Lung microvascular endothelial cell (primary cell): ENCODE measurements around the gene CCNF. TPM values are rescaled to one million over a fixed set of nuclear protein-coding genes. Genes with fewer than 3 reads are reported as not detected.
"Not testable (repeated sequence)": the region's sequence is repeated elsewhere in the genome, so short reads cannot be mapped to it uniquely, and the experiment has no call there.

Source experiments
- DNase-seq, 2 donors: peaks; one replicate each; pipeline versions ENCODE4 v3.0.0 to v3.0.0-alpha.2; 2010; ENCODE audit warnings: low read depth in 2 of 2
- total RNA-seq: library from RNA; depleted of rRNA; stranded (reverse); fragments of >200 nt; gene quantifications from 2 replicates; pipeline ENCODE4 v1.2.1, GENCODE V29; 2014

CCNF gene
- total RNA-seq, 1 donor from 2014 or later = 7.7 TPM

DNA sequence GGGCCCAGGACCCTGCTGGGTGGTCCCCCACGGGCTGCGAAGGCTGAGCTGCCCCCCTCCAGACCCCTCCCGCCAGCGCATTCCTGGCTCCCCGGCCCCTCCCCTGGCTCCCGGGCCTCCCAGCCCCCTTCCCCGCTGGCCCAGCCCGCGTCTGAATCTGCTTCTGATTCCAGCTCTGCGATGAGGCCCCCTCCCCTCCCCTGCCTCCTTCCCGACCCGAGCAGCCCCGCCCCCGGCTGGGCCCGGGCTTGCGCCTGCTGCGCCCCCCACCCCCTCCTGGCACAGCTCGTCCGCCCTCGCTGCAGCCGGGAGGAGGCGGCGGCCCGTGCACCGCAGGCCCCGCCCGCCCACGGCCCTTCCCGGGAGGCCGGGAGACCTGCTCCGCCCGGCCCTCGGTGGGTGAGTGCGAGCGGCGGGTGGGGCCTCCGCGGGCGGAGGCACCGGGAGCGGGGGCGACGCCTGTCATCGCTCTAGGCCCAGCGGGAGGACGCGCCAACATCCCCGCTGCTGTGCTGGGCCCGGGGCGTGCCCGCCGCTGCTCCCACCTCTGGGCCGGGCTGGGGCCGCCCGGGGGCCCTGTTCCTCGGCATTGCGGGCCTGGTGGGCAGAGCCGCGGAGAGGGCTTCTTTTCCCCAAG, 41.9 kb downstream of the CCNF start, which contains the start of gene NTN3:
Gene NTN3 (plus strand): TSS at position 282 of the 637 bp plus-strand sequence. CDS start 405 bp downstream, outside the sequence.
- DNase-seq = no peak

DNA sequence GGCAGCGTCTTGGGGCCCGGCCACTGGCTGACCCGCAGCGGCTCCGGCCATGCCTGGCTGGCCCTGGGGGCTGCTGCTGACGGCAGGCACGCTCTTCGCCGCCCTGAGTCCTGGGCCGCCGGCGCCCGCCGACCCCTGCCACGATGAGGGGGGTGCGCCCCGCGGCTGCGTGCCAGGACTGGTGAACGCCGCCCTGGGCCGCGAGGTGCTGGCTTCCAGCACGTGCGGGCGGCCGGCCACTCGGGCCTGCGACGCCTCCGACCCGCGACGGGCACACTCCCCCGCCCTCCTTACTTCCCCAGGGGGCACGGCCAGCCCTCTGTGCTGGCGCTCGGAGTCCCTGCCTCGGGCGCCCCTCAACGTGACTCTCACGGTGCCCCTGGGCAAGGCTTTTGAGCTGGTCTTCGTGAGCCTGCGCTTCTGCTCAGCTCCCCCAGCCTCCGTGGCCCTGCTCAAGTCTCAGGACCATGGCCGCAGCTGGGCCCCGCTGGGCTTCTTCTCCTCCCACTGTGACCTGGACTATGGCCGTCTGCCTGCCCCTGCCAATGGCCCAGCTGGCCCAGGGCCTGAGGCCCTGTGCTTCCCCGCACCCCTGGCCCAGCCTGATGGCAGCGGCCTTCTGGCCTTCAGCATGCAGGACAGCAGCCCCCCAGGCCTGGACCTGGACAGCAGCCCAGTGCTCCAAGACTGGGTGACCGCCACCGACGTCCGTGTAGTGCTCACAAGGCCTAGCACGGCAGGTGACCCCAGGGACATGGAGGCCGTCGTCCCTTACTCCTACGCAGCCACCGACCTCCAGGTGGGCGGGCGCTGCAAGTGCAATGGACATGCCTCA, 42.6 kb downstream of the CCNF start:
- no peak for DNase-seq

DNA sequence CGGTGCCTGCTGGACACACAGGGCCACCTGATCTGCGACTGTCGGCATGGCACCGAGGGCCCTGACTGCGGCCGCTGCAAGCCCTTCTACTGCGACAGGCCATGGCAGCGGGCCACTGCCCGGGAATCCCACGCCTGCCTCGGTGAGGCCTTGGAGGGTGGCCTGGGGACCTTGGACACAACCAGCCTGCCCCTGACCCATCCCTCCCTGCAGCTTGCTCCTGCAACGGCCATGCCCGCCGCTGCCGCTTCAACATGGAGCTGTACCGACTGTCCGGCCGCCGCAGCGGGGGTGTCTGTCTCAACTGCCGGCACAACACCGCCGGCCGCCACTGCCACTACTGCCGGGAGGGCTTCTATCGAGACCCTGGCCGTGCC, 43.2 kb downstream of the CCNF start:
- no peak for DNase-seq

DNA sequence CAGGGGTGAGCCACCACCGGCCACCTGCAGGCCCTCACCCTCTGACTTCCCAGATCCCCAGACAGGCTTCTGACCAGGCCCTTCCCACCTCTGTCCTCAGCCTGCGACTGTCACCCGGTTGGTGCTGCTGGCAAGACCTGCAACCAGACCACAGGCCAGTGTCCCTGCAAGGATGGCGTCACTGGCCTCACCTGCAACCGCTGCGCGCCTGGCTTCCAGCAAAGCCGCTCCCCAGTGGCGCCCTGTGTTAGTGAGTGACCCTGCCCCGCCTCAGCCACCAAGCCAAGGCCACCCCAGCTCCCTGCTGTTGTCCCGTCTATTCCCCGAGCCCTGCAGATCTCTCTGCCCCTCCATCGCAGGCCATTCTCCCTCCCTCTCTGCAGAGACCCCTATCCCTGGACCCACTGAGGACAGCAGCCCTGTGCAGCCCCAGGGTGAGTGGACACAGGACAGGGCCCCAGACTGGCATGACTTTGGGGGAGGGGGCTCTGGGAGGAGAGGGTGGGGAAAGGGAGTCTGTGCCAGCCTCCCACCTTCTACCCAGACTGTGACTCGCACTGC, 43.7 kb downstream of the CCNF start:
- no peak for DNase-seq

DNA sequence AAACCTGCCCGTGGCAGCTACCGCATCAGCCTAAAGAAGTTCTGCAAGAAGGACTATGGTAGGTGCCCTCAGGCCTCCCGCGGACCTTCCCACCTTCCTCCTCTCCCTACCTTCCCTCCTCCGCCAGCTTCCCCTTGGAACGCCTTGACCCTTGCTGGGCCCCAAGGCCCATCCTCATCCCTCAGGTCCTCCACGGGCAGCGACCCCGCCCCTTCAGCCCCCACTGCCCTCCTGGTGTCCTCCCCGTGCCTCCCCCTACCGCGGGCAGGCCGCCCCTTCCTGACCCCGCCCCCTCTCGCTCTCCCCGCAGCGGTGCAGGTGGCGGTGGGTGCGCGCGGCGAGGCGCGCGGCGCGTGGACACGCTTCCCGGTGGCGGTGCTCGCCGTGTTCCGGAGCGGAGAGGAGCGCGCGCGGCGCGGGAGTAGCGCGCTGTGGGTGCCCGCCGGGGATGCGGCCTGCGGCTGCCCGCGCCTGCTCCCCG, 44.2 kb downstream of the CCNF start:
- no peak for DNase-seq

DNA sequence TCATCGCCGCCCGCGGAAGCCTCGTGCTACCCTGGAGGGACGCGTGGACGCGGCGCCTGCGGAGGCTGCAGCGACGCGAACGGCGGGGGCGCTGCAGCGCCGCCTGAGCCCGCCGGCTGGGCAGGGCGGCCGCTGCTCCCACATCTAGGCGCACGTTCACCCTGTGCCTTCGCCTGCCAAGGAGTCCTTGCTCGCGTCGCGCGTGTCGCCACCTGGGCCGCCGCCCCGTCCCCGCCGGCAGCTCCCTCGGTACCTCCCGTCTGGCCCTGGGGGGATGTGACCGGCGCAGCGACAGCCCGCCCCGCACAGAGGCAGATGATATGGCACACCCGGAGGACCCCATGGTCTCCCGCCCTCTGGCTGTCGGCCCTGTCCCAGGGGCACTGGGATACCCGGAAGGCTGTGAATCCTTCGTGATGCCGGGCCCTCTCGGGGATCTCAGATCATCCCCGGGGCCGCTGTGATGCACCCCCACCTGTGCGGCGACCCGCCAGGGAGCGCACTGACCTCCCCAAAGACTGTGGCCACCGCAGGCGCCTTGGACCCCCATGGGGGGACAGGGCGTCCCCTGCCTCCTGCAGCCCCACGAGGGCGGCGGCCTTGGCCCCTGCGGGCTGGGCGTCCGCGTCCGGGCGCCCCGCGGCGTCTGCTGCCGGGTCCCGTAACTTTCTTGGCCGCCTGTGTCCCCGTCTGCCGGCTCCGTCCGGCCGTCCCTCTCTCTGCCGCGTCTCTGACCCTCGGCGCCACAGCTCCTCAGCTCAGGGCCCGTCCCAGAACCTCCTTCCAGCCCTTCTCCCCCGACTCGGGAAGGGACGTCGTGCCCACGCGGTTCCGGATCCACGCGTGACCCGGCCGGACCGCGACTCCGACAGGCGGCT, 45.0 kb downstream of the CCNF start:
- DNase-seq = peak; percentile 57 to 65

DNA sequence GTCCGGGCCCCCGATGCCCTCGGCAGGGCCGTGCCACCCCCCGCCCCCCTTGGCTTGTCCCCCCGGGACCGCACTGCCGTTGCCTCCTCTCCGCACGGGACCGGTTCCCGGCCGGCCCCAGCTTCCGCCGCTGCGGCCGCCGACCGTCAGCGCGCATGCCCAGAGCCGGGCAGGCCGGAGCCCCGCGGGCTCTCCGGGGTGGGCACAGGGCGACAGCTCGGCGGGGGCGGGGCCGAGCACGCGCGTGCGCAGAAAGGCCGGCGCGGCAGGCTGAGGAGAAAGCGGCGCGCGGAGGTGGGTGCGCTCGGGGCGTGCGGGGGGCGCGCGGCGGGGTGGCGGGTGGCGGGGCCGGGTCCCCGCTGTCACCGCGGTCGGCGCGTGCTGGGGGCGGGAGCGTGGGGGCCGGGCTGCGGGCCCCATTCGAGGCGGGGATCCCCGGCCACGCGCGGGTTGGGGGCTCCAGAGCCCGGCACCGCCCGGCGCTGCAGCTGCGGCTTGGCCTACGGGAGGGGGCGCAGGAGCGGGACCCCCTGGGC, 45.7 kb downstream of the CCNF start, which contains the start of gene TBC1D24:
Gene TBC1D24 (plus strand): TSS at position 251 of the 536 bp plus-strand sequence. CDS start 21,022 bp downstream, outside the sequence.
- DNase-seq = peak; percentile 84 to 90

DNA sequence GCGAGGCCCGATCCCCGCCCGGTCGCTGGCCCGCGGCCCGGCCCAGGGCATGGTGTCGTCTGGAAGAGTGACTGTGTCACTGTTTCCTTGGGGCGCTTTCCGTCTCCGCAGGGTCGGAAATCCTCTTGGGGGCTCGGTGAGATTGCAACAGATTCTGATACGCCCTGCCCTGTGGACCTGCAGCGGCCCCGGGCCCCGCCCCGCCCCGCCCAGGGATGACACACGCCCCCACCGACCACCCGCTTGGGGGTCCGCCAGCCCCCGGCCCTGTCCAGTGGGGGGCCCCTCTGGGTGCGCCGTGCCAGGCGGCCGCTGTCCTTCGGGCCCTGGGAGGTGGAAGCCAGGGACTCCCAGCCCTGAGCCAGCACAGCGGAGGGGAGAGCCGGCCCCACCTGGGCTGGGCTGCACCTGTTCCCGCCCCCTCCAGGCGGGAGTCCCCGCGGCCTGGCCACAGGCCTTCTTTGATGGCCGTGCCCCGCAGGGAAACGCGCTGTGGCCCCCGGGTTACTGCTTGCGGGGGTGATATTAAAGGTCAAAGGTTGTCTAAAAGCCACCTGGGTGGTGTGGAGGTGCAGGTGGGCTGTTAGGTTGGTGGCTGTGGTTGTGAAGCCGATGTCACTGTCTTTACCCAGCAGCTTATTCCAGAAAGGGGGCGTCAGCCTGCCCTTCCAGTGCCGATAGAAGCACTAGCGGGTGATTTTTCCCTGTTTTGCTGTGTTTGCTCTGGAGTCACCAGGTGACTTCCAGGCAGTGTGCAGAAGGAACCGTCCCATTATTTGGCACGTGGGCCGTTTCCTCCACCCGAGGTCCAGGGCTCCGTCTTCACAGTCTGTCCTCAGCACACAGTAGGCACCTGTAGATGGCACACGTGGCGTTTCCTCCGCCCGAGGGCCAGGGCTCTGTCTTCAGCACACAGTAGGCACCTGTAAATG, 46.4 kb downstream of the CCNF start:
- no peak for DNase-seq

DNA sequence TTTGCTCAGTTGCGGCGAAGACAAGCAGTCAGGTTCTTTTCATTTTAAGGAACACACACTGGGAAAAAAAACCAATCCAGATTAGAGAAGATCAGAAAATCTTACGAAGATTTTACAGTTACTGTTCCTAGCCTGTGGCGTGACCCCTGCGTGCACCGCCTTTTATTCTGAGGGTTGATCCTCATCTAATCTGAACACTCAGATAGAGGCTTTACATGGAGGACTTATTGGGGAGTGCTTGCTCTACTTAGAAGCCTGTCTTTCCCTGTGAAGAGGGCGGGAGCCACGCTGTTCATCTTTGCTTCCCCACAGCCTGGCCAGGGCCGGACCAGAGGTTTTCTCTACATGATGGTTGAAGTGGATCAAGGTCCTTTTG, 47.1 kb downstream of the CCNF start:
- DNase-seq = no peak

DNA sequence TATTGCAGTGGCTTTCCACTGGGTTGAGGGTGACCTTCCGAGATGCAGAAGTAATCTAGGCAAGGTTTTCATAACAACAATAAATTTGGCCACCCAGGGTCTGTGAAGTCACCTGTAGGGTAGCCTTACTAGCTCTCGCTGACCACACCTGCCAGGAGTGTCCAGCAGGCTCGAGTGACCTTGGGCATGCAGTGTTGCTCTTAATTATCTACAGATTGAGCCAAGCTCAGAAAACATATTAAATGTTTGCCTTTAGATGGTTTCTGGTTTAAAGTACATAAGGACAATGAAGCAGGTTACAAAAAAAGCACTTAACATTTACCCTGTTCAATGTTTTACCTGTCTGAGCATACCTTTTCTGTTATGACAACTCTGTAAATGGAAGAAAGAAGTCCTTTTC, 47.5 kb downstream of the CCNF start:
- no peak for DNase-seq

DNA sequence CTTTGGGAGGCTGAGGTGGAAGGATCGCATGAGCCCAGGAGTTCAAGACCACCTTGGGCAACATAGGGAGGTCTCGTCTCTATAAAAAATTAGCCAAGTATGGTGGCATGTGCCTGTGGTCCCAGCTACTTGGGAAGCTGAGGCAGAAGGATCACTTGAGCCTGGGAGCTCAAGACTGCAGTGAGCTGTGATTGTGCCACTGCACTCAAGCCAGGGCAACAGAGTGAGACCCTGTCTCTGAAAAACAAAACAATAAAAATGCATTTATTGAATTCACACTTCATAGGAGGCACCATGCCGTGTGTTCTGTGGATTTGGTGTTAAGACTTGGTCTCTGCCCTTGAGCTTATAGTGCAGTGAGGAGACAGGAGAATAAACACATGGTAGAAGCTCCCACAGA, 48.1 kb downstream of the CCNF start:
- DNase-seq = no peak

DNA sequence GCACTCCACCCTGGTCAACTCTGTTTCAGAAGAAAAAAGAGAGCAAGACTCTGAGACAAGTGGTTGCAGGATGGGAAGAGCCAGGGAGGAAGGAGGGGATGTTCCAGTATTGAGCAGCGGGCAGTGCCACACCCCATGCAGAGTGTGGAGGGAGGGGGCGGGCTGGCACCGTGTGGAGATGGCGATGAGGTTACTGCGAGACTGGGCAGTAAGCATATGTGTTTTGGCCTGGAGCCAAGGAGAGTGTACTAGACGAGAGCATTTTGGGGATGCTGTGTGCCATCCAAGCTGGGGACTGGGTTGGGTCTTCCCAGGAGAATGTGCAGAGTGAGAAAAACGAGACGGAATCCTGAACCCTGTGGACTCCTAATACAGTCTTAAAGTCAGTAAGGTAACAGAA, 49.0 kb downstream of the CCNF start:
- DNase-seq = no peak

DNA sequence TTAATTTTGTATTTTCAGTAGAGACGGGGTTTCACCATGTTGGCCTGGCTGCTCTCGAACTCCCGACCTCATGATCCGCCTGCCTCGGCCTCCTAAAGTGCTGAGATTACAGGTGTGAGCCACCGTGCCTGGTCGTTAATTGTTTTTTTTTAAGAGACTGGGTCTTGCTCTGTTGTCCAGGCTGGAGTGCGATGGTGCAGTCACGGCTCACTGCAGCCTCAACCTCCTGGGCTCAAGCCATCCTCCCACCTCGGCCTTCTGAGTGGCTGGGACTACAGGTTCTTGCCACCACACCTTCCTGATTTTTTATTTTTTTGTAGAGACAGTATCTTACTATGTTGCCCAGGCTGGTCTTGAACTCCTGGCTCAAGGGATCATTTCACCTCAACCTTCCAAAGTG, 50.7 kb downstream of the CCNF start:
- DNase-seq = not testable (repeated sequence)

DNA sequence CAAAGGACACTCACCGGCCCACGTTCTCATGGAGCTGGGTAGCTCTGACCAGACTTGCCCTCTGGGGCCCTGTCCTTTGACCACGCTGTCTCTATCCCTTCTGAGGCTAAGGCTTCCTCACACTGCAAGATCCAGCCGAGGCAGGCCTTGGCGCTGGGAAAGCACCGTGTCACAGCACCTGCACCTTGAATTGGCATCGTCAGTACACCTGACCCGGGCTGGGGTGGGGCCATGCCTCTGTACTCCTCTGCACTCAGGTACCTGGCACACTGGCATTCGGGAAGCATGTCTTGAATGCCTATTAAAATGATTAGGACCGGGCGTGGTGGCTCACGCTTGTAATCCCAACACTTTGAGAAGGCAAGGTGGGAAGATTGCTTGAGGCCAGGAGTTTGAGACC, 51.7 kb downstream of the CCNF start:
- DNase-seq = no peak

DNA sequence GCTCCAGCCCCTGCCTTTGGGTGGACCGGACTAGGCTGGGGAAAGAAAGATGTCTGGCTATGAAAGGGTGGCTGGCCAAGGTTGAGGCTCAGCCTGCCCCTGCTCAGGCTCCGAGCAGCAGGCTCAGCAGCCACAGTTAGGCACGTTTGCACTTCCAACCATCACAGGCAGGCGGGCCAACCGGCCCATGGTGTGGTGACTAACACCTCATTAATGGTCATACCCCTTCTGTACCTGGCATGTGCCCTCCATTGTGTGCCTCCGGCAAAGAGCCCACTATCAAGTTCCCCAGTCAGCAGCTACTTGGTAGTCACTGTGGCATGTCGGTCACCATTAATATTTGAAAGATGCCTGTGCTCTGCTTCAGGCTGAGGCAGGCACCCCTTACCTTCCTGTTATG, 52.4 kb downstream of the CCNF start:
- no peak for DNase-seq

DNA sequence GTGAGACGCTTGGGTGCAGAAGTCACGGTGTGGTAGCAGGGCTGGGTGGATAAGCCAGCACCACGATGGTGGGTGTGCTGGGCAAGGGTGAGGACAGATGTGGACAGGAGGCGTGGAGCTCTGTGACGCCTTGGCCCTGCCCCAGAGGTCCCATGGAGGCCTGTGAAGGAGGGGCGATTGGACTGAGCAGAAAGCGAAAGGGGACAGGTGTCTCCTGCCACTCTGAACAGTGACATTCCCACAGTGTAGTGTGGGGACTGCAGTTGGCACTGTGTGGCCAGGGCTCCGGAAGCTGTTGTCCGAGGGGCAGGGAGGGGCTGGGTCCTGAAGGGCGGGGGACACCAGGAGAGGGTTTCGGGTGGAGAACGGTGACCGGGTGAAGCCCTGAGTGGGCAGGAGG, 53.0 kb downstream of the CCNF start:
- DNase-seq = no peak

DNA sequence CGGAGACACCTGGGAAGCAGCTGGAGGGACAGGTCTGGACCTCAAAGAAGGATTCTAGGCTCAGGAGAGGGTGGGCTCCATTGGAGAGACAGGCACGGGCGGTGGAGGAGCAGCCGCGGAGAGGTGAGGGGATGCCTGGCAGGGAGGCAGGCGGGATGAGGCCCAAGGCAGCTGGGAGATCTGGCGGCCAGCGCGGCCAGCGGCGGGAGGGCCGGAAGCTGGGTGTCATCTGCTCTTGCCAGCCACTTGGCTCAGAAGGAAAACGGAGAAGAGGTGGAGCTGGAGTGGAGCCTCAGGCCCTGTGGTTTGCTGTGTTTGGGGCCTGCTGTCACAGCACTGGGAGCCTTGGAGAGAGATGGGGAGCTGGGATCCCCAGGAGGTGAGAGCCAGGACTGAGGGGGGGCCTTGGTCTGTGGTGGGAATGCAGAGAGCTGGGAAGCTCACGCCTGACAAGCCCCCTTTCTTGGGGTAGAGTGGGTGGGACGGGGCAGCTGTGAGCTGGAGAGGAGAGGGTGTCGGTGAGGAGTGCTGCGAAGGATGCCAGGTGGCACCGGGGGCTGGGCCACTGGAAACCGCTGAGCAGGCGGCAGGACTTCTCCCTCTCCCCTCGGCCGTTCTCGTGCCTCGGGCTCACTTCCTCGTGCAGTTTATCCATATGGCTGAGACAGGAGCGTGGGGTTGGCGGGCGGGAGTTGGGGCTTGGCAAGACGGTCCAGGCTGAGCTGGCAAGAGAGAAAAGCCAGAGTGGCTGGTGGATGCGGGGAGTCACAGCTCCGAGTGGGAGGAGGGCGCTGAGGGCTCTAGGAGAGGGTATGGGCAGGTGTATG, 53.7 kb downstream of the CCNF start:
- peak in 1 of 2 donors; percentile 26 for DNase-seq

DNA sequence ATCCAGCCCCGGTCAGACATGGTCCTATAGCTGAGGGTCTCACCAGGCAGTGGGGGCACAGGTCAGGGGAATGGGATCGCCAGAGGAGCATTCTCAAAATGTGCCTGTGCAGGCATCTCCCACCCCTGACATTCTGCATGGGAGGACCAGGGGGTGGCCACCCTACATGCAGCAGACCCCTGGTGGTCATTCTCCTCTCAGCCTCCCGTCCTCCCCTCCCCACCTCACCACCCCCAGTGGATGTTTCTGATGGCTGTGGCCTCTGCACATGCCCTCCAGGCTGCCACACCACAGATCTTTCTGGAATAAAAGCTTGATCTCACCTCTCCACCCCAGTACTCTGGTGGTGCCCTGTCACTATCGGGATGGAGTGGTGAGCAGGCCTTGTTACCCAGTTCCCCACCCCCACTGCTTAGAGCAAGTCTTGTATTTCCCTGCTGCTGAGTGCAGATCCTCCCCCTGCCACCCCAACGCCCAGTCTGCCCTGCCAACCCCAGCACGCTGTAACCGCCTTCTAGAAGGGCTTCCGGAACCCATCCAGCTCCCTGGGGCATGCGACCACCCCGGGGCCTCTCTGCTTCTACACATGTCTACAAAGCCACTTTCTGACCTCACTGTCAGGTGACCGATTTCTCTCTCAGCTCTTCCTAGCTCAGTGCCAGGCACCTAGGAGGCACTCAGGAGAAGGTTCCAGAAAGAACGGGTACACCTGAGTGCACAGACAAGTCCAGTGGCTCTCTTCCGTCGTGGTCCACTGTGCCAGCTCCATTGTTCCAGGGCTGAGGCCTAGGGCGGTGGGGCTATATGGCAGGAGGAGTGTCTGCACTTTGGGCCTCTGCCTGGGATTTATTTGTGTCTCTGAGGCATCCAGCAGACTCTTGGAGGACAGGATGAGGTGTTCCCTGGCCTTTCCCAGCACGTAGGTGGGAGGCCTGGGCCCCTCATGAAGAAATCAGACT, 55.0 kb downstream of the CCNF start:
- no peak for DNase-seq
